AML-193 (cell line): ENCODE measurements around the gene RIMOC1.

Source experiments
- DNase-seq, 2 experiments: peaks; one replicate each; lab custom pipeline; 2025; lab: John Stamatoyannopoulos, UW

Gene RIMOC1

GRCh38 chr5:41903892-41904799 is at the start of gene RIMOC1:
Gene RIMOC1, plus strand, starts transcription at chr5:41904344. Its CDS starts 24 bp downstream, at chr5:41904368.
- peak; percentile 97 to 98 for DNase-seq

- DNase-seq = peak; percentile 53 to 82
Measured at GRCh38 chr5:41856644-41857491, 47.3 kb upstream of the RIMOC1 start.

GRCh38 chr5:41857989-41858388 is 46.2 kb upstream of the RIMOC1 start:
- DNase-seq = no peak

GRCh38 chr5:41858890-41859289 is 45.3 kb upstream of the RIMOC1 start:
- DNase-seq = no peak

GRCh38 chr5:41863871-41864486 is 40.2 kb upstream of the RIMOC1 start:
- DNase-seq = no peak

- no peak for DNase-seq
Measured at GRCh38 chr5:41869151-41869723, 34.9 kb upstream of the RIMOC1 start.

- DNase-seq = peak; percentile 87 to 88
Measured at GRCh38 chr5:41869724-41870626, 34.2 kb upstream of the RIMOC1 start, which contains the start of gene OXCT1. Gene OXCT1, minus strand, starts transcription at chr5:41870425. Its CDS starts 67 bp downstream, at chr5:41870358.

GRCh38 chr5:41870627-41871048 is 33.5 kb upstream of the RIMOC1 start:
- no peak for DNase-seq

- no peak for DNase-seq
Measured at GRCh38 chr5:41871852-41872251, 32.3 kb upstream of the RIMOC1 start.

- DNase-seq = no peak
Measured at GRCh38 chr5:41874512-41875060, 29.6 kb upstream of the RIMOC1 start.

GRCh38 chr5:41875121-41875520 is 29.0 kb upstream of the RIMOC1 start:
- no peak for DNase-seq

- no peak for DNase-seq
Measured at GRCh38 chr5:41876678-41877077, 27.5 kb upstream of the RIMOC1 start.

- DNase-seq = no peak
Measured at GRCh38 chr5:41877408-41877807, 26.7 kb upstream of the RIMOC1 start.

- no peak for DNase-seq
Measured at GRCh38 chr5:41878173-41878572, 26.0 kb upstream of the RIMOC1 start.

GRCh38 chr5:41878643-41879478 is 25.3 kb upstream of the RIMOC1 start:
- no peak for DNase-seq

- no peak for DNase-seq
Measured at GRCh38 chr5:41882765-41883164, 21.4 kb upstream of the RIMOC1 start.

GRCh38 chr5:41883243-41883642 is 20.9 kb upstream of the RIMOC1 start:
- no peak for DNase-seq

GRCh38 chr5:41883936-41884335 is 20.2 kb upstream of the RIMOC1 start:
- no peak for DNase-seq

GRCh38 chr5:41885286-41885685 is 18.9 kb upstream of the RIMOC1 start:
- DNase-seq = no peak
